Measurements from ENCODE around the gene SHANK1. TPM values are rescaled to one million over a fixed set of nuclear protein-coding genes. Genes with fewer than 3 reads are reported as not detected.

Gene SHANK1
- total and polyA plus RNA-seq, 4 donors, result 0.06 to 0.28 (median 0.17) TPM; not detected in 1

- H3K36me3 ChIP-seq (ENCODE audit: control insufficient read depth in 4 of 4, insufficient read depth in 3 of 4, low read depth in 1 of 4, low read length in 3 of 4), result no peaks in the 10 kb centered on the region
Observed at GRCh38 chr19:50647879-50648615, 71.6 kb downstream of the SHANK1 start.

More at GRCh38 chr19:50647879-50648615, 71.6 kb downstream of the SHANK1 start:
- Histone ChIP-seq H3K4me1 (ENCODE audit: control insufficient read depth in 4 of 4, insufficient read depth in 4 of 4, low read length in 3 of 4) (no peaks in the 10 kb centered on the region), H3K27me3 (ENCODE audit: control insufficient read depth in 4 of 4, insufficient read depth in 4 of 4, low read length in 3 of 4) (peaks cover 0 to 9% (median under 1%) of the 10 kb centered on the region in 4 donors), H3K9me3 (ENCODE audit: control insufficient read depth in 4 of 4, low read length in 3 of 4) (no peaks in the 10 kb centered on the region), H3K9ac (ENCODE audit: low read depth in 1 of 2, low read length in 2 of 2) (no peak overlapping the region), H3K4me3 (ENCODE audit: low read depth in 1 of 3, low read length in 3 of 3) (no peak overlapping the region), H3K27ac (ENCODE audit: low read depth in 1 of 2, low read length in 2 of 2) (no peak overlapping the region)
- TF ChIP-seq ZBTB33 (IDR thresholded peaks at IDR 0.05), result no peak
- TF ChIP-seq RXRA (IDR thresholded peaks at IDR 0.05), result no peak
- no peak for TF ChIP-seq HNF4G (IDR thresholded peaks at IDR 0.05)
- TF ChIP-seq GABPA (IDR thresholded peaks at IDR 0.05 in 1 of 2, conservative IDR thresholded peaks at IDR 0.05 in 1 of 2), result no peak
- no peak for TF ChIP-seq TAF1 (conservative IDR thresholded peaks at IDR 0.05)
- TF ChIP-seq FOXA1 (IDR thresholded peaks at IDR 0.05), result no peak
- no peak for TF ChIP-seq ATF3 (IDR thresholded peaks at IDR 0.05)
- no peak for TF ChIP-seq MAX (IDR thresholded peaks at IDR 0.05)
- no peak for TF ChIP-seq REST (IDR thresholded peaks at IDR 0.05)
- TF ChIP-seq NR2F2 (IDR thresholded peaks at IDR 0.05), result no peak
- no peak for TF ChIP-seq RAD21 (IDR thresholded peaks at IDR 0.05)
- no peak for TF ChIP-seq SP1 (IDR thresholded peaks at IDR 0.05)
- no peak for TF ChIP-seq HNF4A (conservative IDR thresholded peaks at IDR 0.05)
- TF ChIP-seq YY1 (IDR thresholded peaks at IDR 0.05), result no peak
- TF ChIP-seq FOXA2 (IDR thresholded peaks at IDR 0.05), result no peak
- no peak for TF ChIP-seq EGR1 (IDR thresholded peaks at IDR 0.05; ENCODE audit: low read depth in 2 of 2)
- DNase-seq (ENCODE audit: low spot score), result no peak
- WGBS, result 60% methylated on average over 10 of the region's 10 CpGs

Data from liver (tissue), 9 donors.